ENCODE results near the gene NSUN3.

NSUN3 gene

GRCh38 chr3:94063496-94064119 lies 747 bp downstream of the NSUN3 start:
- H3K27ac ChIP-seq: peak overlapping the region; percentile 80
- TF ChIP-seq, protein P1, sequence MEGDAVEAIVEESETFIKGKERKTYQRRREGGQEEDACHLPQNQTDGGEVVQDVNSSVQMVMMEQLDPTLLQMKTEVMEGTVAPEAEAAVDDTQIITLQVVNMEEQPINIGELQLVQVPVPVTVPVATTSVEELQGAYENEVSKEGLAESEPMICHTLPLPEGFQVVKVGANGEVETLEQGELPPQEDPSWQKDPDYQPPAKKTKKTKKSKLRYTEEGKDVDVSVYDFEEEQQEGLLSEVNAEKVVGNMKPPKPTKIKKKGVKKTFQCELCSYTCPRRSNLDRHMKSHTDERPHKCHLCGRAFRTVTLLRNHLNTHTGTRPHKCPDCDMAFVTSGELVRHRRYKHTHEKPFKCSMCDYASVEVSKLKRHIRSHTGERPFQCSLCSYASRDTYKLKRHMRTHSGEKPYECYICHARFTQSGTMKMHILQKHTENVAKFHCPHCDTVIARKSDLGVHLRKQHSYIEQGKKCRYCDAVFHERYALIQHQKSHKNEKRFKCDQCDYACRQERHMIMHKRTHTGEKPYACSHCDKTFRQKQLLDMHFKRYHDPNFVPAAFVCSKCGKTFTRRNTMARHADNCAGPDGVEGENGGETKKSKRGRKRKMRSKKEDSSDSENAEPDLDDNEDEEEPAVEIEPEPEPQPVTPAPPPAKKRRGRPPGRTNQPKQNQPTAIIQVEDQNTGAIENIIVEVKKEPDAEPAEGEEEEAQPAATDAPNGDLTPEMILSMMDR (conservative IDR thresholded peaks at IDR 0.05): no peak

DNA sequence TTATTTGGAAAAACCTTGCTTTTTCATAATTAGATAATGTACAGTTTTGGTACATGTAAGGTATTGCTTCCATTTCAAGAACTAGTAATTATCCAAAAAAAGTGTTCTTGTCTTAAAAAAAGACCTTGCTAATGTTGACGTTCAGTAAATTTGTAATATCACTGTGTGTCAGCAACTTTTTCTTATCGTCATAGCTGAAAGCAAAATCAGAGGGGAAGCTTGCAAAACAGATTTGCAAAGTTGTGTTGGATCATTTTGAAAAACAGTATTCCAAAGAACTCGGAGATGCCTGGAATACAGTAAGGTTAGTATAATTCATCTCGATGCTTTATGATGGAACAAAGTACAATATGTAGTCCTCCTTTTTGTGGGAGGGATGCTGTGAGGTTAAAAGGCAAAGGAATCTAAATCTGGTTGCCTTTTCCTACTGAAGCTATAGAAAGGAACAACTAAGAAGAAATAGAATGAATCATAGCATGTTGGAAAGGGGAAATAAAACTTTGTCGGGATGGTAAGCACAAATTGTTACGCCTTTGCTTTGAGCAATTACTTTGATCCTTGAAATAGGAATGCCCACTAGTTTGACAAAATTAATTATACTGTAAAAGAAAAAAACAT lies 1.5 kb downstream of the NSUN3 start:
- TF ChIP-seq, protein P1 (conservative IDR thresholded peaks at IDR 0.05): no peak
- H3K27ac ChIP-seq: no peak overlapping the region

- H3K27ac ChIP-seq: no peak overlapping the region
- TF ChIP-seq, protein P1 (conservative IDR thresholded peaks at IDR 0.05): no peak
These were observed 2.3 kb downstream of the NSUN3 start for GRCh38 chr3:94065122-94065521.

- TF ChIP-seq, protein P1 (conservative IDR thresholded peaks at IDR 0.05): no peak
- no peak overlapping the region for H3K27ac ChIP-seq
These were observed 3.1 kb downstream of the NSUN3 start for GRCh38 chr3:94065819-94066480.

GRCh38 chr3:94066506-94067500 lies 3.9 kb downstream of the NSUN3 start:
- TF ChIP-seq, protein P1 (conservative IDR thresholded peaks at IDR 0.05): no peak
- no peak overlapping the region for H3K27ac ChIP-seq

- H3K27ac ChIP-seq: no peak overlapping the region
- TF ChIP-seq, protein P1 (conservative IDR thresholded peaks at IDR 0.05): peak; percentile 73
These were observed 6.4 kb downstream of the NSUN3 start for GRCh38 chr3:94069194-94069813.
